GM19467 (cell line): Measurements from ENCODE around the gene SAMSN1.
"Not testable (repeated sequence)": the region's sequence is repeated elsewhere in the genome, so short reads cannot be mapped to it uniquely, and the experiment has no call there.

Source experiments
- ATAC-seq: cut with Tn5 transposase; IDR thresholded peaks from one replicate; pipeline ENCODE4 v1.9.1; 2021; ENCODE audit warnings: mild to moderate bottlenecking, moderate library complexity; ENCODE audit not compliant: unreplicated experiment

The SAMSN1 gene

DNA sequence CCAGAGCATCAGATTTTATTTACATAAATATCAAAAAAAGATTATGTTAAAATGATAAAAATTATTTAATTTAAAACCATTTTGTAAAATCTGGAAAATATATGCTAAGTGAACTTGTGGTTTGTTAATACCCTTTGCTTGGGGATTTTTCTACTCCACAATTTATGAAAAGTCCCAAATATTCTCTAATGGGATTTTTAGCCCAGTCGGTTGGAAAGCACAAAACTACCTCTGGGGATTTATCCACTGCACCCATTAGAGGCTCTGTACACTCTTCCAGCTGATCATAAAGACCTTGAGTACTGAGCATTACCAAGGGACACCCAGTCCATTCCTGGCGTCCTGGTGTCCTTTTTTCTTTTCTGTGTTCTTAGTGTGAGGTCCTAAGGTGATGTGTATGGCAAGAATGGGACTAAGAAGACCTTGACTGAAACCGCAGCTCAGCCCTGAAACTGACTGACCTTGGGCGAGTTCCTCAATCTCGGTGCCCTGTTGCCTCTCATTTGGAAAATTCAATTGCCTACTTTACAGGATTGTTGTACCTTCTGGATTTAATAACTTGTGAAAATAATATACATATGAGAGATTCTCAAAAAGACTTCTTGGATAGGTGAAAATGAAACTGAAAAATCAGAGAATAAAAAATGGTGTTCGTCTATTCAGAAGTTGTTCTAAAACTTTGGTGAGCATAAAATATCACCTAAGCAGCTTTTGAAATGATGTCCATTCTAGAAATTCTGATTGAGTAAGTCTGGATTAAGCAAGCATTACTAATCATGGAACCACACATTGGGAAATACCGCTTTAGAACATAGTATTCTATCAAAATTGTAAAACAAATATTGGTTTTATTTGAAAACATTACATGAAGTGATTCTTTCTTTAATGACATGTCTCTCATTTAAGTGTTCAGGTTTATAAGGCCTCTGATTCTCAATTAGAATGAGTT, 21.5 kb upstream of the SAMSN1 start:
- ATAC-seq: no peak

- ATAC-seq: no peak
Observed at GRCh38 chr21:14566894-14567293, 20.8 kb upstream of the SAMSN1 start.

GRCh38 chr21:14562959-14563358, 16.8 kb upstream of the SAMSN1 start:
- ATAC-seq: no peak

DNA sequence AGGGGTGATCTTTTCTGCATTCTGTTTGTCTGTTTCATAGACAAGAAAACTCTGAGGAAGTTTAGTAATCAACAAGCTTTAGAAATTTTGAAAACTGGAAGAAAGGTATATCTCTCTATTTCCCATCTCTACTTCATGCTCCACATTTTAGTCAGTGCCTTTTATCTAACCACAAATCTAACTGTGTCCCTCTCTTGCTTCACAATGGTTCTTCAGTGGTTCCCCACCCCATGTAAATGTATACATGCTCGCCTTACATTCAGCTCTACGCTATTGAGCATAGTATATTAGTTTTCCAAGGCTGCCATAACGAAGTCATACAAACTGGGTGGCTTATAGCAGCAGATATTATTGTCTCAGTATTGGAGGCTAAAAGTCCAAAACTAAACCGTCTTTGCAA, 14.4 kb upstream of the SAMSN1 start:
- ATAC-seq: no peak

GRCh38 chr21:14560139-14560538, 14.0 kb upstream of the SAMSN1 start:
- ATAC-seq: no peak

DNA sequence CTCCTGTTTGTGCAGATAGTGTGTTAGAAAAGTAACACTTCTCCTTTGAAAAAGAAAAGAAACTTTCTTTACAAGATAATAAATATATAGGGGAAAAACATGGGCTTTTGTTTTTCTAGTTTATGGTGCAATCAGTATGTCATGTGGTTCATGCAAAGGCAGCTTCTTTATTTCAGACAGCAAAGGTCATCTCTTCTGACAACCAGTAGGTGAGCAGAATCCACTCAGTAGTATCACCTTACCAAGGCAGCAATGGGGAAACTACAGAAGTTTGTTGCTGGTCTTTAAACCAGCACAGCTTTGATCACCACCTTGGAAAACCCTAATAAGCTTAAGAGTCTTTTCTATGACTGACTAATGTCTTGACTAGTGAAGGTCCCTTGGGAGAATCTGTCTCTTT, 13.0 kb upstream of the SAMSN1 start:
- ATAC-seq: no peak

- ATAC-seq: no peak
Observed at GRCh38 chr21:14557413-14557812, 11.3 kb upstream of the SAMSN1 start.

DNA sequence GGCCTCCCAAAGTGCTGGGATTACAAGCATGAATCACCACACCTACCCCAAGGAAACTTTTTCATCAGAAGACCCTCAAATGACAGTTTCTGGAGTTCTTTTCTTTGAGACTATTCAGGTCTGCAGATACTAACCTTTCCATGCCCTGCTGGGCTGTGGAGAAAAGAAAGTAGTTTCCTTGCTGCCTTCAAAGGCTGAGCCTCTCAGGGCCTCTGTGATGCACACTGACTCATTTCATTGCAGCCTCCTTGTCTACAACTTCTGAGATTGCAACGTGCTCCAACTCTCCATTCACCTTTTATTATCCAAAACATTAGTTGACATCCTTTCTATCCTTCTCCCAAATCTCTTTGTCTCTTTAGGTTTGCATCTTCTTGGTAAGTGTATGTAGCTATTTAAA, 8.8 kb upstream of the SAMSN1 start:
- no peak for ATAC-seq

DNA sequence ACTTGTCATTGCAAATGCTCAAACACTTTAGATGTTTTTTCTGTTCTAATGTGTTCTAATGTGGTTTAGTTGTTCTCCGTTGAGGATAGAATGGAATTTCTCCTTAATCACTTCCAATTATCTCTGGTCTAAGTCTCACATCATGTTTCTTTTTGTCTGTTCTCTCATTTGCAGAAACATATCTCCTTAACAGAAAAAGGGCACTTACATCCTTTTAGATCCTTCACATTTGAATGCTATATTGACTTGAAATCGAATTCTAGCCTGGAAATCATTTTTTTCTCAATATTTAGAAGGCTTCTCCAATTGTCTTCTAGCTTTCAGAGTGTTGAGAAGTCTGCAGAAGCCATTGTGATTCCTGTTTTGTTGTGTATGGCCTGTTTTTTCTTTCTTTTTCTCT, 7.3 kb upstream of the SAMSN1 start:
- ATAC-seq: no peak

- no peak for ATAC-seq
Observed at GRCh38 chr21:14551741-14552140, 5.6 kb upstream of the SAMSN1 start.

DNA sequence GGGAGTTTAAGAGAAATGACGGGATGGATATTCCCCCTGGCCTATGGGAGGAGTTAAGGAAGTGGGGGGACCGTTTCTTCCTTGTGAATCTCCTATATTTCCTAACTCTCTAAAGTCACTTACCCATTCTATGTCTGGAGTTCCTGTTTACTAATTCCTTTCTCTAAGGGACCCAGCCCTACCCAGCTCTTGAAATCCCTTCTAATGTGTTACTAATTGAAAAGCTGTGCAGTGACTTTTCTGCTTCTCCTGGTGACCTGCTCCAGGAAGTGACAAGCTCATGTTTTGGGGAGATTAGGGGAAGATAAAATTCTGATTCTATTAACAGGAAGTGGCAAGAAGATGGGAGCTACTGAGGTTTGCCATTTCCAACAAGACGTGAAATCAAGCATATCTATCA, 4.0 kb upstream of the SAMSN1 start:
- ATAC-seq: no peak

GRCh38 chr21:14548779-14549178, 2.7 kb upstream of the SAMSN1 start:
- no peak for ATAC-seq

GRCh38 chr21:14547834-14548513, 1.9 kb upstream of the SAMSN1 start:
- ATAC-seq: no peak

- ATAC-seq: not testable (repeated sequence)
Observed at GRCh38 chr21:14546719-14547118, 604 bp upstream of the SAMSN1 start.

- ATAC-seq: no peak
Observed at GRCh38 chr21:14543983-14544382, 2.1 kb downstream of the SAMSN1 start.

DNA sequence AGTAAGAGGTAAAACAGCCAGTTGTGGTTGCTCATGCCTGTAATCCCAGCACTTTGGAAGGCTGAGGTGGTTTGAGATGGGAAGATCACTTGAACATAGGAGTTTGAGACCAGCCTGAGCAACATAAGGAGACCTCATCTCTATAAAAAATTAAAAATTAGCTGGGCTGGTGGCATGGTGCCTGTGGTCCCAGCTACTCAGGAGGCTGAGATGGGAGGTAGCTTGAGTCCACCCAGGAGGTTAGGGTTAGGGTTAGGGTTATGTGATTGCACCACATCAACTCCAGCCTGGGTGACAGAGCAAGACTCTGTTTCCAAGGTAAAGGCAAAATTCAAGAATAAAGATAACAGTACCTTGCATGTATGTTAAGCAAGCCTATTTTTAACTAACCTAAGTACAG, 3.5 kb downstream of the SAMSN1 start:
- no peak for ATAC-seq

- ATAC-seq: no peak
Observed at GRCh38 chr21:14541841-14542490, 4.1 kb downstream of the SAMSN1 start.

DNA sequence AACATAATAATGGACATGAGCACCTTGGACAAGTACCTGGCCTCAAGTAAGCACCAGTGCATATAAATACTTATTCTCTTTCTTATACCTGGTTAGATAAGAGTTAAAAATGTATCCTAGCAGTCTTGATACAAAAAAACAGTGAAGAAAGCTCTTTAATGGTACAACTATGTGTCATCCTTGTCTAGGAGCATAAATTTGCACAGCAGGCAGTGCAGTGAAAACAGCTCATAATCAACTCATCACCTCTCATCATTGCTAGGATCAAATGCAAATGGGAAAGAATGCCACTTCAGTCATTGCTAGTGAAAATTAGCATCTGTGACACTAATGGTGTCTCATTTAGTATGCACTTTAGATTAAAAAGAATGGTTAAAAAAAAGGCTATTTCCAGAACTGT, 7.6 kb downstream of the SAMSN1 start:
- ATAC-seq: no peak

DNA sequence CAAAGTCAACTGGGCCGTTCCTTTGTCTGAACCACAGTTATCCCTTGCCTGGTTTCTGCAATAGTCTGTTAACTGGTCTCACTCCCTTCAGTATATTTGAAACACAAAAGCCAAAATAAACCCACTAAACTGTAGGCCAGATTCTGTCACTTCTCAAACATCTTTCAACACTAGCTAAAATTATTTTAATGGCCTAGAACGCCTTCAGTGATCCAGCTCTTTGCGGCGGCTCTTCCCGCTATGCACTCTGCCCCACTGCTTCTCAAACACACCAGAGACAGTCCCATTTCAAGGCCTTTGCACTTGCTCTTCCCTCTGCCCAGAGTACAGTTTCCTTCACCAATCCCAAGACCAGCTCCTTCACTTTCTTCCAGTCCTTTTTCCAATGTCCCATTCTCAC, 9.2 kb downstream of the SAMSN1 start:
- ATAC-seq: no peak

- ATAC-seq: no peak
Observed at GRCh38 chr21:14535702-14536101, 10.4 kb downstream of the SAMSN1 start.

DNA sequence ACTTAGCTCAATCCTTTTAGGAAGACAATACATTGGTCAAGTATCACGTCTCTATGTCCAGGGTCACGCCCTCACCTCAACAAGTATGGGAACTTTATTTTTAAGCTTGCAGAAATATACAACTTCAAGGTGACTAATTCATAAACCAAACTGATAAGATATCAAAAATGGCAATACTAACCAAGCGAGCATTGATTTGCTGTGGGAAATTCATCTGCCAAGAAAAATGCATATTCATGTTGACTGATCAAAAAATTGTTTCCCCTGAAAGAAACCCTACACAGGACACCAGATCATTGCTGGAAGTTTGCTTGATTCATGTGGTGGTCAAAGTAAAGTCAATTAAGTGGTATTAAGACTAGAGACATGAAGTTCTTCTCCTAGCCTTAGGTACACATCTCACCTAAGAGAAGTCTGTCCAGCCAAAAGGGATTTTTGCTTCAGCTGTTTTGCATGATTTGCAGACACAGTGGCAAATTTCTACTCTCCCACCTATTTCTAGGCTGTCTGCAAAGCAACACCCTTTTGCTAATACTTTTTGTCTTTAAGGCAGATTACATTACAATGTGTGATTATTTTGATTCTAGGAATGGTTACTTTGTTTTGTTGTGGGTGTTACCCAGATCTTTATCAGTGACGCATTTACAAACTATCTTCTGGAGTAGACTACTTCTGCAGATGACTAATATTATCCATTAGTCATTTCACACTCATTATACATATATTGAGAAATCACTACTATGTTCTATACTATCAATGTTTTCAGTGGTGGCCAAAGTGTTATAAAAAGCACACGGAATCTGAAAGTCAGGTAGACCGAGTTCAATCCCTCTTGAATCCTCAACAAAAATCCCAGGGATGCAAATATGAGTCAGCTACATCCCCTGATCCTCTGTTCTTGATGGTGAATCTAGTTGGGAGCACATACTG, 12.4 kb downstream of the SAMSN1 start:
- ATAC-seq: peak; percentile 70
